CD4-positive, alpha-beta T cell (primary cell): ENCODE measurements around the gene AGBL5. TPM values are rescaled to one million over a fixed set of nuclear protein-coding genes. Genes with fewer than 3 reads are reported as not detected.

Experiments
- ATAC-seq: fragments of 200-7000 bp; cut with Tn5 transposase; one replicate; pipeline ENCODE4 v1.10.0; 2022; ENCODE audit warnings: mild to moderate bottlenecking; ENCODE audit not compliant: poor library complexity
- CTCF ChIA-PET: fragments of 350-600 bp; sonication (Branson Sonifier 250); formaldehyde crosslinking; loops from one replicate; lab custom pipeline; 2021; ENCODE audit warnings: antibody characterized with exemption, inconsistent platforms; lab: Charles Lee
- POLR2A ChIA-PET: fragments of 350-600 bp; sonication (Branson Sonifier 250); formaldehyde crosslinking; loops from one replicate; lab custom pipeline; 2021; ENCODE audit warnings: antibody characterized with exemption, inconsistent platforms; lab: Charles Lee
- DNase-seq, 14 experiments: peaks; one replicate each; pipeline ENCODE4 v3.0.0-alpha.2; 2013 to 2020; ENCODE audit warnings: mixed read lengths in 2 of 14
- H3K27ac ChIP-seq, 2 donors: one replicate each; pipeline versions ENCODE4 v1.5.1 to v1.7.0; 2013; ENCODE audit warnings: low read length in 2 of 2, low read depth in 1 of 2, mild to moderate bottlenecking in 1 of 2
- H3K27me3 ChIP-seq, 2 experiments: 1 replicate in 1 of 2; 2 replicates in 1 of 2; pipeline versions ENCODE4 v1.6.1 to v1.7.0; 2013; ENCODE audit warnings: low read length in 2 of 2, control low read depth in 1 of 2, mild to moderate bottlenecking in 1 of 2, moderate library complexity in 1 of 2; ENCODE audit not compliant: insufficient read depth in 2 of 2, control insufficient read depth in 1 of 2
- H3K36me3 ChIP-seq: one replicate; pipeline ENCODE4 v1.6.1; 2013; ENCODE audit warnings: low read length, control low read depth; ENCODE audit not compliant: insufficient read depth
- H3K4me1 ChIP-seq: one replicate; pipeline ENCODE4 v1.6.1; 2013; ENCODE audit warnings: low read length, control low read depth; ENCODE audit not compliant: insufficient read depth
- H3K4me3 ChIP-seq: one replicate; pipeline ENCODE4 v1.5.1; 2013; ENCODE audit warnings: mild to moderate bottlenecking, low read length, moderate library complexity
- H3K9me3 ChIP-seq, 2 experiments: 1 replicate in 1 of 2; 2 replicates in 1 of 2; pipeline versions ENCODE4 v1.6.1 to v1.7.0; 2013; ENCODE audit warnings: low read length in 2 of 2, mild to moderate bottlenecking in 2 of 2, control low read depth in 1 of 2, moderate library complexity in 1 of 2; ENCODE audit not compliant: control insufficient read depth in 1 of 2, insufficient read depth in 1 of 2
- H3K27ac Mint-ChIP-seq: one replicate; pipeline ENCODE4 v1.8.0; 2020; ENCODE audit warnings: mixed read lengths
- H3K27me3 Mint-ChIP-seq: one replicate; pipeline ENCODE4 v1.8.0; 2021; ENCODE audit warnings: mixed read lengths
- H3K36me3 Mint-ChIP-seq: one replicate; pipeline ENCODE4 v1.8.0; 2021; ENCODE audit warnings: low read depth, mixed read lengths
- H3K4me1 Mint-ChIP-seq: one replicate; pipeline ENCODE4 v1.8.0; 2021; ENCODE audit warnings: low read depth, mixed read lengths
- H3K4me3 Mint-ChIP-seq: one replicate; pipeline ENCODE4 v1.8.0; 2020; ENCODE audit warnings: mild to moderate bottlenecking, mixed read lengths
- H3K9me3 Mint-ChIP-seq: one replicate; pipeline ENCODE4 v1.8.0; 2020; ENCODE audit warnings: mixed read lengths
- CTCF ChIP-seq: fragments of 200-600 bp; IDR thresholded peaks from one replicate; pipeline ENCODE4 v1.8.0; 2022; ENCODE audit warnings: antibody characterized with exemption, mild to moderate bottlenecking
- intact Hi-C, 2 experiments: fragments of 100-400 bp; cut with DNase I in 1 of 2; cut with micrococcal nuclease in 1 of 2; formaldehyde crosslinking; loops; one replicate each; pipeline versions ENCODE4 v1.15.1 to v1.9.0; 2023 to 2025; cut with DNase I, micrococcal nuclease
- total RNA-seq, 174 experiments: library from RNA in 2 of 174; stranded (reverse) in 2 of 174; gene quantifications; one replicate each; pipeline ENCODE4 v1.2.3 and lab custom pipeline; 2021 to 2026

The AGBL5 gene
- total RNA-seq, 2 experiments from 2014 or later: 10.8 to 11.6 TPM

GRCh38 chr2:27038631-27039339 is 12.7 kb upstream of the AGBL5 start:
- H3K9me3 Mint-ChIP-seq: no peaks in the 10 kb centered on the region
- DNase-seq: no peak
- no peaks in the 10 kb centered on the region for H3K9me3 ChIP-seq
- ChIA-PET CTCF (interaction anchor here (0.9 to 1.3 kb wide), 2 partner anchors 9 to 11 kb away, joined by 3 to 4 read pairs; no protein-coding TSS in a partner anchor), POLR2A (interaction anchor here (1.4 to 1.9 kb wide), 2 partner anchors 10 to 12 kb away, joined by 3 to 9 read pairs; no protein-coding TSS in a partner anchor)
- ATAC-seq: no peak
- H3K4me3 ChIP-seq: no peak overlapping the region
- intact Hi-C loops: no loop called here
- H3K4me3 Mint-ChIP-seq: no peak overlapping the region
- H3K27ac Mint-ChIP-seq: peak overlapping the region; percentile 27
- H3K27ac ChIP-seq: no peak overlapping the region
- H3K4me1 ChIP-seq: peaks cover 12% of the 10 kb centered on the region
- peaks cover 20% of the 10 kb centered on the region for H3K4me1 Mint-ChIP-seq
- H3K36me3 ChIP-seq: peaks cover 68% of the 10 kb centered on the region
- peaks cover 78% of the 10 kb centered on the region for H3K36me3 Mint-ChIP-seq
- no peaks in the 10 kb centered on the region for H3K27me3 Mint-ChIP-seq
- TF ChIP-seq CTCF: no peak
- H3K27me3 ChIP-seq: no peaks in the 10 kb centered on the region

GRCh38 chr2:27039426-27039825 is 12.0 kb upstream of the AGBL5 start:
- intact Hi-C loops: no loop called here
- Mint-ChIP-seq H3K27me3 (no peaks in the 10 kb centered on the region), H3K4me1 (peaks cover 13% of the 10 kb centered on the region), H3K36me3 (peaks cover 74% of the 10 kb centered on the region), H3K27ac (no peak overlapping the region), H3K4me3 (no peak overlapping the region), H3K9me3 (no peaks in the 10 kb centered on the region)
- DNase-seq (no peak), ATAC-seq (no peak)
- TF ChIP-seq CTCF: no peak
- Histone ChIP-seq H3K9me3 (no peaks in the 10 kb centered on the region), H3K4me3 (no peak overlapping the region), H3K27ac (no peak overlapping the region), H3K36me3 (peaks cover 68% of the 10 kb centered on the region), H3K4me1 (peaks cover 6% of the 10 kb centered on the region), H3K27me3 (no peaks in the 10 kb centered on the region)
- POLR2A ChIA-PET: interaction anchor here (1.4 to 1.9 kb wide), 2 partner anchors 10 to 11 kb away, joined by 3 to 9 read pairs; no protein-coding TSS in a partner anchor
- CTCF ChIA-PET: interaction anchor here (1.3 kb wide), 1 partner anchor 9 kb away, joined by 4 read pairs; no protein-coding TSS in a partner anchor

GRCh38 chr2:27039871-27040270 is 11.6 kb upstream of the AGBL5 start:
- H3K36me3 Mint-ChIP-seq: peaks cover 74% of the 10 kb centered on the region
- no peak overlapping the region for H3K4me3 ChIP-seq
- peaks cover 4% of the 10 kb centered on the region for H3K4me1 ChIP-seq
- intact Hi-C loops: no loop called here
- no peak for ATAC-seq
- H3K27me3 Mint-ChIP-seq: no peaks in the 10 kb centered on the region
- no peak overlapping the region for H3K27ac Mint-ChIP-seq
- CTCF ChIA-PET: interaction anchor here (1.3 kb wide), 1 partner anchor 10 kb away, joined by 4 read pairs; no protein-coding TSS in a partner anchor
- H3K4me1 Mint-ChIP-seq: peaks cover 11% of the 10 kb centered on the region
- no peaks in the 10 kb centered on the region for H3K27me3 ChIP-seq
- peaks cover 68% of the 10 kb centered on the region for H3K36me3 ChIP-seq
- no peak for DNase-seq
- POLR2A ChIA-PET: interaction anchor here (1.4 to 1.9 kb wide), 2 partner anchors 9 to 11 kb away, joined by 3 to 9 read pairs; no protein-coding TSS in a partner anchor
- H3K4me3 Mint-ChIP-seq: no peak overlapping the region
- no peak for TF ChIP-seq CTCF
- no peaks in the 10 kb centered on the region for H3K9me3 ChIP-seq
- H3K9me3 Mint-ChIP-seq: no peaks in the 10 kb centered on the region
- H3K27ac ChIP-seq: no peak overlapping the region
